GM18909 (cell line): ENCODE results near the gene MMP11.

Experiments
- ATAC-seq: cut with Tn5 transposase; IDR thresholded peaks from one replicate; pipeline ENCODE4 v1.9.1; 2021; ENCODE audit warnings: mild to moderate bottlenecking; ENCODE audit not compliant: unreplicated experiment, poor library complexity

Gene MMP11

DNA sequence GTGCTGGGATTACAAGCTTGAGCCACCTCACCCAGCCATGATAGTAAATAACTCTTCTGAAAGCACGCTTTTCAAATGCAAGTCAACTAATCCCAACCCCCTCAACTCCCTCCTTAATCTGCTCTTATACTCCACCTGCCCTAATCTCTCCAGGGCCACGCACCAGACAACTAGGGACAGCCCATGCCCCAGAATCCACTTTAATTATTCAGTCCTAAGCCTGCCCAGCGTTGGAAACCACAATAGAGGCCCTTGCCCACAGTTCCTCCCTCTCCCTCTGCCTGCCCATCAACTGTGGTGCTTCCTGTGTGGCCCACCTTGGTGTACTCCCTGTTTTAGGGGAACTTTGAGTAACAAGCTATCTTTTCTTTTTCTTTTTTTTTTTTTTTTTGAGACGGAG lies 15.8 kb upstream of the MMP11 start:
- ATAC-seq: no peak

- no peak for ATAC-seq
These were observed 13.1 kb upstream of the MMP11 start for GRCh38 chr22:23759566-23759965.

- no peak for ATAC-seq
These were observed 12.6 kb upstream of the MMP11 start for GRCh38 chr22:23760056-23760455.

DNA sequence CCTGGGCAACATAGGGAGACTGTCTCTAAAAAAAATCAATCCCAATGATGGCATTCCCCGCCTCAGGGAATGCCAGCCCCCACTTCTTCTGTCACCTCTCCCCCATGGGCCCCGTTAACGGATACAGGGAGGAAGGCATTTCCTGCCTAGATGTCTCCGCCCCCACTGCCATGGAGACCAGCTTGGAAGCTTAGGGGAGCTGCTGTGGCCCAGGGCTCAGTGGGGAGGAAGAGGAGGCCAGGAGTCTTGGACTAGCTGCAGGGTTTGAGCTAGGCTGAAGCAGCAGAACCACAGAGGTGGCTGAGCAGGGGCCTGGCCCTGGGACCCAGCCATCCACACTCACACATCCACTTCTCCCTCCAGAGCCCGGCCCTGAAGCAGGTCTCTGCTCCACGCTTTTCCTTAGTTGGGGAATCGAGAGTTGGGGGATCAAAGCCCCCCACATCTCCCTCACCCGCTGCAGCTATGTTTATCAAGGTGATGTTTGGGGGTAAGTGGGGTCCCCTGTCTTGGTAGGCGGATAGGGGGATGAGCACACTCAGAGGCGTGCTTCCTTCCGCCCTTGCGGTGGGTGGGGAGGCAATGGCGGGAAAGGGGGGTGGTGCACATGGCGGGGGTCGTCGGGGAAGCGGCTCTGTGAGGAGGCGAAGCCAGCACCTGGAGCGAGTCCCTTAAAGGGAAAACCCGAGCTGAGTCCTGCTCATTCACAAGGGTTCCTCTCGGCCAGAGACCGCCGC lies 9.6 kb upstream of the MMP11 start, which contains the start of gene C22orf15:
C22orf15 (plus strand) TSS at position 149 of the 737 bp plus-strand sequence; CDS start at position 466, 317 bp downstream.
- ATAC-seq: no peak

DNA sequence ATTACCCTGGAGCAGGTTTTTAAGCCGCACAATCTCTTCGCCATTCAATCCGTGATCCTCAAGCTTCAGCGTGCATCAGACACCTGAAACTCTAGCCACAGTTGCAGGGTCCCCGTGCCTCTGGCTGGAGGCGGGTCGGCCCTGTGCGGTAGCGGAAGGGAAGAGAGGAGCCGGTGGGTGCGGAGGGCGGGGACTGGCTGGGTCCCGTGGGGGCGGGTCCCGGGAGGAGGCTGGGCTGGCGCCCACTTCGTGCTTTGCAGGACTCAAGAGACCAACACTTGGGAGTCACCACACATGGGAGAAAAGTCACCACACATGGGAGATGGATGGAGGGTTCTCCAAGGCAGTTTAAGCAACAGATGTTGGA lies 9.1 kb upstream of the MMP11 start:
- no peak for ATAC-seq

- no peak for ATAC-seq
These were observed 8.7 kb upstream of the MMP11 start for GRCh38 chr22:23763954-23764353.

GRCh38 chr22:23764899-23765881 lies 7.5 kb upstream of the MMP11 start:
- ATAC-seq: no peak

GRCh38 chr22:23767303-23767672 lies 5.4 kb upstream of the MMP11 start:
- no peak for ATAC-seq

GRCh38 chr22:23767673-23768548 lies 4.7 kb upstream of the MMP11 start, which contains the start of gene CHCHD10:
TSS of gene CHCHD10 (minus strand) at chr22:23767972. CDS start at chr22:23767874, 98 bp downstream.
- ATAC-seq: no peak

DNA sequence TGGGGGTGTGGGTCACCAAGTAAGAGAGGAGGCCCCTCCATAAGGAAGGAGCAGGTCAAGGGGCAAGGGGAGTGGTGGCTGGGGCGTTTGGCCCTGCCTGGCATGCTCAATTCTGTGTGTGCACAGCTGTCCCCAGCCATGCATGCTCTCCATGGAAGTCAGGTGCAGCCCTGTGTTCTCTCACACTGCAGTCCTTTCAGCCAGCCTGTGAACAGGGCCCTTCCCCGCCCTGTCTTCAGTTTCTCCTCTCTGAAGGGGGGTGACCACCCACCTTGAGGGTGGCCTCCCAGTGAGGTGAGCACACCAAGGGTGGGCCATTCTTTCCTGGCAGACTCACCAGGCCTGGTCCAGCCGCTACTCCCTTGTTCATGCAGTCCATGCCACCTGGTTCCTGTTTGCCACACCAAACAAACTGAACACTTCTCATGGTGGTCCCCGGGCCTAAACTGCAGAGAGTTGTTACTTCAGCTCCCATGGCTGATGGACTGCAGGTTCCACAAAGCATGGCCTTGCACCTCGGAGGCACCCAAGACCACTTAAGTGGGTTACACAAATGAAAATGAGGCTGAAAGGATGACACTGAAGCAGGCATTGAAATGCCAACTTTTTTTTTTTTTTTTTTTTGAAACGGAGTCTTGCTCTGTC lies 3.2 kb upstream of the MMP11 start:
- ATAC-seq: no peak

DNA sequence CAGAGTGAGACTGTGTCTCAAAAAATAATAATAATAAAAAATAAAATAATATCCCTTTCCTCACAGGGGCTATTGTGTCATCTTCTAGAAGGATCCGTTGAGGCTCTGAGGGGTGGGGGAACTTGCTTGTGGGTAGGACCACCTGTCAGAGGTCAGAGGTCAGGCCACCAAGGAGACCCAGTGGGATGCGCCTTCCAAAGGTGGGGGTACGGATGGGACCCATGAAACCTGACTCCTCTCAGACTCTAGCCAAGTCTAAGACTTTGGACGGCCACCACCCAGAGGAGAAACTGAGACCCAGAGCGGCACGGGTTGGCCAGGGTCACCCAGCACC lies 367 bp upstream of the MMP11 start:
- ATAC-seq: no peak

DNA sequence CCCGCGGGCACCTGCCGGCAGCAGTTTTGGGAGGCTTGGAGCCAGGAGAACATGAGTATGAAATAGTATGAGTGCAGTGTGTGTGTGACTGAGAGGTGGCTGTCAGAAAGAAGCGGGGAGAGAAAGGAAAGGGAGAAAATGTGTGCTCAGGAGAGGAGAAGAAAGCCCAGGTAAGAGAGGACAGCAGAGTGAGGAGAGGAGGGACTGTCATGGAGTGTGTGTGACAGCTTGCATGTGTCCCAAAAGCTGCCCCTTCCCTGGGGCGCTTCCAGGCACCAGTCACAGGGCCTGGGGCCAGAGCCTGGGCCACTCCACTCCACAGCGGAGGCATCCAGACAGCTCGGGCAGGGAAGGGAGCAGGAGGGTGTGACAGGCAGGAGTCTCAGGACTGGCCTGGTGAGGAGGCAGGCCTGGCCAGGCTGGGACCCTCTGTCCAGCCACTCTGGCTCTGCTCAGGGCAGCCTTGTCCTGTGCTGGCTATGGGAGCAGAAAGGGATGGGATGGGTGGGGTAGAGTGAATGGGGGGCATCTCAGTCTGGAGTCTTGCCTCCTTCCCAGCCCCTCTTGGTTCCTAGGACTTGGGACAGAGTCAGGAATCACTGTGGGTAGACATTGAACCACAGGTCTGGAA lies 949 bp downstream of the MMP11 start:
- ATAC-seq: no peak

DNA sequence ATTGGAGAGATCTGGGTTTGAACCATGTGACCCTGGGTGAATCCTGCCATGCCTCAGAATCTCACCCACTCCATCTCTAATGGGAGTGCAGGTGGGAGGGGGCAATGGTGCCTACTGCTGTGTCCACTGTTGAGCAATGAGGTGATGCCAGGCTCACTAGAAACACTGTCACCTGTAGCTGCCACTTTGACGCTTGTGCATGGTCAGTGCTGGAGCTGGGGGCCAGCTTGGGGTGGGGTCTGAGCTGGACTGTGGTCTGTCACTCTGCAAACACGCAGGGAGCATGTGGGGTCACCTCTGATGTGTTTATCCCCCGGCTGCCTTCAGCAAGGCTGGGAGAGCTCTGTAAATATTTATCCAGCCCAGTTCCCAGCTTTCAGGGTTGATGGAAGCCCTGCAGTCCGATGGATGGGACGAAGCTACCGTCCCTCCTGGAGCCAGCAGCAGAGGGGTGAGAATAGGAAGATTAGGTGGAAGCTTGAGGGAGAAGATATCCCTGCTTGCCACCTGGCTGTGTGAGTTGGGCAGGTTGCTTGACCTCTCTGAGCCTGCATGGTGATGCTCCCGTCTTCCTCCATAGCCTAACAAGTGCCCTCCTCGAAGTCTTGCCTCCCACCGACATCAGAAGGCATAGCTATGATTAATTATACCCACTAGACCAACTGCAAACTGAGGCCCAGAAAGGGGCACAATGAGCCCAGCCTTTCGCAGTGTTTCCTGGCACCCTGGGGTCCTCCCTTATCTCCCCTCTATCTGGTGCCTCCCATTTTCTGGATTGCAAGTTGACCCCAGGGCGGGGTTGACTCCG lies 1.7 kb downstream of the MMP11 start:
- ATAC-seq: no peak

DNA sequence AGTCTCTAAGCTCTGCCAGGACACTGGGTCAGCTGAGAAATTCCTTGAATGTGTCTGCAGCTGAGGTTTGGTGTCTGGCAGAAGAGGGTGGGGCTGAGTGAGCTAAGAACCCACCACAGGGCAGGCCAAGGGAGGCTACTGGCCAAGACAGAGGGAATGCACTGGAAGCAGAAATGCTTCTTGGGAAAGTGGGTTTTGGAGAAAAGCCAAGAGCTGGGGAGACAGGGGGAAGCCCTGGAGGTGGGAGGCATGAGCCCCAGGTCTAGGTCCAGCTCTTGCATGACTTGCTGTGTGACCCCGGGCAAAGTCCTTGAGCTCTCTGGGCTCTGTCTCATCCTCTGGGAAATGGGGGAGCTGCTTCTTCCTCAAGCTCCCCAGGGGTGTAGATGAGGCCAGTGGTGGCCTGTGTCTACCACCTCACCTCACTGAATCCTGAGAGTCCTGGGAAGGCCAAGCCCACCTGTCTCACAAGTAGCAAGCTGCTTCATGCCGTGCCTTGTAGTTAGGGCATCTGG lies 2.3 kb downstream of the MMP11 start:
- ATAC-seq: no peak

DNA sequence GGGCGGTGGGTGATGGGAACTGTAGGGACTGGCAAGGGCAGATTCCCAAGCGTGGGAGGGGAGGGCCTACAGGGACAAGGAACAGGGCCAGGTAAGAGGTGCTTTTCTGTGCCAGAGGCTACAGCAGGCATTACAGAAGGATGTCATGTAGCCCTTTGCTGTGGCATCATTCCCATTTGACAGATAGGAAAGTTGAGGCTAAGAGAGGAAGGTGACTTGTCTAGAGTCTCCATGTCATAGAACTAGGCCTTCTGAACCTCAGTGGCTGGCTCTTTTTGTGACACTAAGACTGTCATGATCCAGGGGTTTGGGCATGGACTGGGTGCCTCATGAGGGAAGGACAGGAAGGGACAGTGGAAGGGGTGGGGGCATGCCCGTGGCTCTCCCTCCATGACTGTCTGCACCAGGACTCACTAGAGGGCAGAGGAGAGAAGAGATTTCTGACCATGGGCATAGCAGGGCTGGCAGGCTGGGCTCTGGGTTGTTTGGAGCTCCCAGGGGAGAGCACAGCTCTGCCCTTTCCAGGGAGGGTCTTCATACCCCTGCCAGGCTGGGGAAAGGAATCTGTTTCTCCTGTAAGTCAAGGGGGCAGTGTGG lies 3.2 kb downstream of the MMP11 start:
- ATAC-seq: no peak

GRCh38 chr22:23777776-23778576 lies 5.3 kb downstream of the MMP11 start:
- ATAC-seq: no peak

GRCh38 chr22:23778577-23778900 lies 5.9 kb downstream of the MMP11 start:
- ATAC-seq: no peak
